HepG2 (cell line): ENCODE data around the gene SMIM13. TPM values are rescaled to one million over a fixed set of nuclear protein-coding genes. Genes with fewer than 3 reads are reported as not detected.

Source experiments
- EHMT2 ChIP-seq: fragments of 200-600 bp; sonication (generic); IDR thresholded peaks from 2 replicates; pipeline ENCODE4 v1.7.0; 2017; ENCODE audit warnings: antibody characterized with exemption, low read depth, low read length, borderline replicate concordance
- GLI4 ChIP-seq: sonication (generic); formaldehyde crosslinking; IDR thresholded peaks from 2 replicates; pipeline ENCODE4 v1.5.1; 2020; ENCODE audit warnings: missing genetic modification reagents, mild to moderate bottlenecking, moderate library complexity, borderline replicate concordance
- HDAC1 ChIP-seq: sonication (generic); formaldehyde crosslinking; IDR thresholded peaks from 2 replicates; pipeline ENCODE4 v1.5.1; 2020; ENCODE audit warnings: mild to moderate bottlenecking, missing genetic modification reagents
- HES4 ChIP-seq: sonication (generic); formaldehyde crosslinking; IDR thresholded peaks from 2 replicates; pipeline ENCODE4 v1.9.0; 2021; ENCODE audit warnings: mild to moderate bottlenecking, missing genetic modification reagents, borderline replicate concordance
- NFE2L1 ChIP-seq: sonication (generic); formaldehyde crosslinking; IDR thresholded peaks from 2 replicates; pipeline ENCODE4 v1.4.0; 2020; ENCODE audit warnings: missing genetic modification reagents, mild to moderate bottlenecking, borderline replicate concordance
- RXRB ChIP-seq: IDR thresholded peaks from 2 replicates; pipeline ENCODE4 v1.6.1; 2016; ENCODE audit warnings: borderline replicate concordance, missing genetic modification reagents, missing compliant biosample characterization
- SNAPC2 ChIP-seq: sonication (generic); formaldehyde crosslinking; IDR thresholded peaks from 2 replicates; pipeline ENCODE4 v1.8.1; 2022; ENCODE audit warnings: mild to moderate bottlenecking, missing genetic modification reagents
- polyA plus RNA-seq, 8 experiments: library from polyadenylated mRNA; depleted of rRNA in 3 of 8; stranded (reverse) in 7 of 8; unstranded in 1 of 8; fragments of >200 nt; fragmentation: Illumina TruSeq in 4 of 8; extraction: Trizol in 4 of 8; gene quantifications; 2 replicates each; pipeline versions ENCODE4 v1.2.1 to v1.2.3, GENCODE V29; 2011 to 2016; ENCODE audit warnings: low read depth in 4 of 8, missing spikeins in 1 of 8, mixed read lengths in 1 of 8; ENCODE audit not compliant: insufficient read depth in 1 of 8
- total RNA-seq, 5 experiments: library from RNA; depleted of rRNA; stranded (reverse); fragments of >200 nt; fragmentation: Illumina TruSeq; extraction: Trizol; gene quantifications; 2 replicates each; pipeline ENCODE4 v1.2.3, GENCODE V29; 2016; ENCODE audit warnings: low read depth in 1 of 5
- TF ChIP-seq, protein P1 (sequence below): sonication (generic); formaldehyde crosslinking; IDR thresholded peaks from 2 replicates; pipeline ENCODE4 v1.5.0; 2020; ENCODE audit warnings: missing genetic modification reagents
- TF ChIP-seq, protein P2 (sequence below), 2 experiments: fragments of 450-650 bp in 1 of 2; sonication (generic) in 1 of 2; formaldehyde crosslinking; IDR thresholded peaks; 2 replicates each; pipeline versions ENCODE4 v1.5.0 to v1.8.0; 2020 to 2022; ENCODE audit warnings: mild to moderate bottlenecking in 1 of 2, missing genetic modification reagents in 1 of 2
- TF ChIP-seq, protein P3 (sequence below): sonication (generic); formaldehyde crosslinking; IDR thresholded peaks from 2 replicates; pipeline ENCODE4 v1.5.1; 2020; ENCODE audit warnings: missing genetic modification reagents, mild to moderate bottlenecking, borderline replicate concordance
- TF ChIP-seq, protein P4 (sequence below): sonication (generic); formaldehyde crosslinking; IDR thresholded peaks from 2 replicates; pipeline ENCODE4 v1.4.0; 2020; ENCODE audit warnings: missing genetic modification reagents
- TF ChIP-seq, protein P5 (sequence below): sonication (generic); formaldehyde crosslinking; IDR thresholded peaks from 2 replicates; pipeline ENCODE4 v1.8.1; 2023; ENCODE audit warnings: mild to moderate bottlenecking, inconsistent platforms, moderate library complexity, missing genetic modification reagents, borderline replicate concordance
- TF ChIP-seq, protein P6 (sequence below): sonication (generic); formaldehyde crosslinking; IDR thresholded peaks from 2 replicates; pipeline ENCODE4 v1.4.0; 2020; ENCODE audit warnings: missing genetic modification reagents, borderline replicate concordance
- TF ChIP-seq, protein P7 (sequence below): IDR thresholded peaks from 2 replicates; pipeline ENCODE4 v1.6.1; 2016; ENCODE audit warnings: missing compliant biosample characterization, missing genetic modification reagents, borderline replicate concordance

Gene SMIM13
- total and polyA plus RNA-seq, 2 of the 13 experiments (the other 11 are each of a cell fraction or from before 2014, with no cell fraction given), result 2.7 to 10.2 TPM

DNA sequence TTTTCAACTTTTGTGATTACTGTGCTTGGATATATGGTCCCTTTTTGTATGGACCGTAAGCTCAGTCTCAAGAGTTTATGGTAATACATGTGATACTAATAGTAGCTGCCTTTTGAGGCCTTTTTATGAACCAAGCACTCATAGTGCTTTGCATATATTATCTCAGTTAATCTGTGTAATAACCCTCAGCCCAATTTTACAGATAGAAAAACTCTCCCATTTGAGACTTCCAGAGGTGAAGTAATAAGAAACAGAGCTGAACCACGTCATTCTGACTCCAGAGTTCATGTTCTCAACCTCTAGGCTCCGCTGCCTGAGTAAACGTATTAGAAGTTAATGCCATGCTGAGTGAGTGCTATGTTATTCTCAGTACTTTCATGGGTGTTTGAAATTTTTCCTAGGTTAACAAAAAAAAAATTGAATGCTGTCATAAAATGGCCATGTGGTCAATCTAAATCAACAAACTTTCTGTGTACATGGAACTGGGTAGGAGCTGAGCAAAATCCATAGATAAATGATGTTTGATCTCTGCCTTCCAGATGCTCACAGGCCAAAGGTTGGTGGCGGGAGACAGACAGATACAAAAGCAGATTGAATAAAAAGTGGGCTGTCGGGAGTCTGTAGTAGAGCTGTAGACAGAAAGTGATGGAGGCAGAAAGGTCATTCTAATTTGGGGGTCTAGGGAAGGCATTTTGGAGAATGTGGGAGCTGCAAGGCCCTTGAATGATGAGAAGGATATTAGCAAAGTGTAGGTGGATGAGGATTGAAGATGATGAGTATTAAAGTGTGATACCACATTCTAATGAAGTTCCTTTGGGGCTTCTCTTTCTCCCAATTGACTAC, 26.9 kb upstream of the SMIM13 start (continued):
- TF ChIP-seq, protein P1, sequence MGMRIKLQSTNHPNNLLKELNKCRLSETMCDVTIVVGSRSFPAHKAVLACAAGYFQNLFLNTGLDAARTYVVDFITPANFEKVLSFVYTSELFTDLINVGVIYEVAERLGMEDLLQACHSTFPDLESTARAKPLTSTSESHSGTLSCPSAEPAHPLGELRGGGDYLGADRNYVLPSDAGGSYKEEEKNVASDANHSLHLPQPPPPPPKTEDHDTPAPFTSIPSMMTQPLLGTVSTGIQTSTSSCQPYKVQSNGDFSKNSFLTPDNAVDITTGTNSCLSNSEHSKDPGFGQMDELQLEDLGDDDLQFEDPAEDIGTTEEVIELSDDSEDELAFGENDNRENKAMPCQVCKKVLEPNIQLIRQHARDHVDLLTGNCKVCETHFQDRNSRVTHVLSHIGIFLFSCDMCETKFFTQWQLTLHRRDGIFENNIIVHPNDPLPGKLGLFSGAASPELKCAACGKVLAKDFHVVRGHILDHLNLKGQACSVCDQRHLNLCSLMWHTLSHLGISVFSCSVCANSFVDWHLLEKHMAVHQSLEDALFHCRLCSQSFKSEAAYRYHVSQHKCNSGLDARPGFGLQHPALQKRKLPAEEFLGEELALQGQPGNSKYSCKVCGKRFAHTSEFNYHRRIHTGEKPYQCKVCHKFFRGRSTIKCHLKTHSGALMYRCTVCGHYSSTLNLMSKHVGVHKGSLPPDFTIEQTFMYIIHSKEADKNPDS (CRISPR knock-in tag), result no peak
- no peak for TF ChIP-seq HES4 (CRISPR knock-in tag)
- TF ChIP-seq, protein P2, sequence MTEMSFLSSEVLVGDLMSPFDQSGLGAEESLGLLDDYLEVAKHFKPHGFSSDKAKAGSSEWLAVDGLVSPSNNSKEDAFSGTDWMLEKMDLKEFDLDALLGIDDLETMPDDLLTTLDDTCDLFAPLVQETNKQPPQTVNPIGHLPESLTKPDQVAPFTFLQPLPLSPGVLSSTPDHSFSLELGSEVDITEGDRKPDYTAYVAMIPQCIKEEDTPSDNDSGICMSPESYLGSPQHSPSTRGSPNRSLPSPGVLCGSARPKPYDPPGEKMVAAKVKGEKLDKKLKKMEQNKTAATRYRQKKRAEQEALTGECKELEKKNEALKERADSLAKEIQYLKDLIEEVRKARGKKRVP (CRISPR knock-in tag; IDR thresholded peaks at IDR 0.05), result 0 out of 4 replicates have a peak, but pooled peaks of 1 of the 2 experiments have one; percentile 26
- TF ChIP-seq SNAPC2, result peak; percentile 49; the same call in 1 of the 2 replicates
- TF ChIP-seq, protein P3, sequence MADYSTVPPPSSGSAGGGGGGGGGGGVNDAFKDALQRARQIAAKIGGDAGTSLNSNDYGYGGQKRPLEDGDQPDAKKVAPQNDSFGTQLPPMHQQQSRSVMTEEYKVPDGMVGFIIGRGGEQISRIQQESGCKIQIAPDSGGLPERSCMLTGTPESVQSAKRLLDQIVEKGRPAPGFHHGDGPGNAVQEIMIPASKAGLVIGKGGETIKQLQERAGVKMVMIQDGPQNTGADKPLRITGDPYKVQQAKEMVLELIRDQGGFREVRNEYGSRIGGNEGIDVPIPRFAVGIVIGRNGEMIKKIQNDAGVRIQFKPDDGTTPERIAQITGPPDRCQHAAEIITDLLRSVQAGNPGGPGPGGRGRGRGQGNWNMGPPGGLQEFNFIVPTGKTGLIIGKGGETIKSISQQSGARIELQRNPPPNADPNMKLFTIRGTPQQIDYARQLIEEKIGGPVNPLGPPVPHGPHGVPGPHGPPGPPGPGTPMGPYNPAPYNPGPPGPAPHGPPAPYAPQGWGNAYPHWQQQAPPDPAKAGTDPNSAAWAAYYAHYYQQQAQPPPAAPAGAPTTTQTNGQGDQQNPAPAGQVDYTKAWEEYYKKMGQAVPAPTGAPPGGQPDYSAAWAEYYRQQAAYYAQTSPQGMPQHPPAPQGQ (CRISPR knock-in tag), result no peak
- TF ChIP-seq, protein P4, sequence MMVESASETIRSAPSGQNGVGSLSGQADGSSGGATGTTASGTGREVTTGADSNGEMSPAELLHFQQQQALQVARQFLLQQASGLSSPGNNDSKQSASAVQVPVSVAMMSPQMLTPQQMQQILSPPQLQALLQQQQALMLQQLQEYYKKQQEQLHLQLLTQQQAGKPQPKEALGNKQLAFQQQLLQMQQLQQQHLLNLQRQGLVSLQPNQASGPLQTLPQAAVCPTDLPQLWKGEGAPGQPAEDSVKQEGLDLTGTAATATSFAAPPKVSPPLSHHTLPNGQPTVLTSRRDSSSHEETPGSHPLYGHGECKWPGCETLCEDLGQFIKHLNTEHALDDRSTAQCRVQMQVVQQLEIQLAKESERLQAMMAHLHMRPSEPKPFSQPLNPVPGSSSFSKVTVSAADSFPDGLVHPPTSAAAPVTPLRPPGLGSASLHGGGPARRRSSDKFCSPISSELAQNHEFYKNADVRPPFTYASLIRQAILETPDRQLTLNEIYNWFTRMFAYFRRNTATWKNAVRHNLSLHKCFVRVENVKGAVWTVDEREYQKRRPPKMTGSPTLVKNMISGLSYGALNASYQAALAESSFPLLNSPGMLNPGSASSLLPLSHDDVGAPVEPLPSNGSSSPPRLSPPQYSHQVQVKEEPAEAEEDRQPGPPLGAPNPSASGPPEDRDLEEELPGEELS (CRISPR knock-in tag), result peak; percentile 86
- TF ChIP-seq, protein P5, sequence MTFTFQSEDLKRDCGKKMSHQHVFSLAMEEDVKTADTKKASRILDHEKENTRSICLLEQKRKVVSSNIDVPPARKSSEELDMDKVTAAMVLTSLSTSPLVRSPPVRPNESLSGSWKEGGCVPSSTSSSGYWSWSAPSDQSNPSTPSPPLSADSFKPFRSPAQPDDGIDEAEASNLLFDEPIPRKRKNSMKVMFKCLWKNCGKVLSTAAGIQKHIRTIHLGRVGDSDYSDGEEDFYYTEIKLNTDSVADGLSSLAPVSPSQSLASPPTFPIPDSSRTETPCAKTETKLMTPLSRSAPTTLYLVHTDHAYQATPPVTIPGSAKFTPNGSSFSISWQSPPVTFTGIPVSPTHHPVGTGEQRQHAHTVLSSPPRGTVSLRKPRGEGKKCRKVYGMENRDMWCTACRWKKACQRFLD (CRISPR knock-in tag), result no peak
- TF ChIP-seq RXRB (CRISPR knock-in tag), result peak; percentile 83
- TF ChIP-seq GLI4 (CRISPR knock-in tag), result peak; percentile 89; the same call in 1 of the 2 replicates
- peak; percentile 74; the same call in 1 of the 2 replicates for TF ChIP-seq EHMT2
- TF ChIP-seq, protein P6, sequence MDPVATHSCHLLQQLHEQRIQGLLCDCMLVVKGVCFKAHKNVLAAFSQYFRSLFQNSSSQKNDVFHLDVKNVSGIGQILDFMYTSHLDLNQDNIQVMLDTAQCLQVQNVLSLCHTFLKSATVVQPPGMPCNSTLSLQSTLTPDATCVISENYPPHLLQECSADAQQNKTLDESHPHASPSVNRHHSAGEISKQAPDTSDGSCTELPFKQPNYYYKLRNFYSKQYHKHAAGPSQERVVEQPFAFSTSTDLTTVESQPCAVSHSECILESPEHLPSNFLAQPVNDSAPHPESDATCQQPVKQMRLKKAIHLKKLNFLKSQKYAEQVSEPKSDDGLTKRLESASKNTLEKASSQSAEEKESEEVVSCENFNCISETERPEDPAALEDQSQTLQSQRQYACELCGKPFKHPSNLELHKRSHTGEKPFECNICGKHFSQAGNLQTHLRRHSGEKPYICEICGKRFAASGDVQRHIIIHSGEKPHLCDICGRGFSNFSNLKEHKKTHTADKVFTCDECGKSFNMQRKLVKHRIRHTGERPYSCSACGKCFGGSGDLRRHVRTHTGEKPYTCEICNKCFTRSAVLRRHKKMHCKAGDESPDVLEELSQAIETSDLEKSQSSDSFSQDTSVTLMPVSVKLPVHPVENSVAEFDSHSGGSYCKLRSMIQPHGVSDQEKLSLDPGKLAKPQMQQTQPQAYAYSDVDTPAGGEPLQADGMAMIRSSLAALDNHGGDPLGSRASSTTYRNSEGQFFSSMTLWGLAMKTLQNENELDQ (CRISPR knock-in tag), result 0 out of 2 replicates have a peak, but pooled peaks have one; percentile 12
- TF ChIP-seq HDAC1 (CRISPR knock-in tag), result peak; percentile 53; the same call in 1 of the 2 replicates
- TF ChIP-seq, protein P7, sequence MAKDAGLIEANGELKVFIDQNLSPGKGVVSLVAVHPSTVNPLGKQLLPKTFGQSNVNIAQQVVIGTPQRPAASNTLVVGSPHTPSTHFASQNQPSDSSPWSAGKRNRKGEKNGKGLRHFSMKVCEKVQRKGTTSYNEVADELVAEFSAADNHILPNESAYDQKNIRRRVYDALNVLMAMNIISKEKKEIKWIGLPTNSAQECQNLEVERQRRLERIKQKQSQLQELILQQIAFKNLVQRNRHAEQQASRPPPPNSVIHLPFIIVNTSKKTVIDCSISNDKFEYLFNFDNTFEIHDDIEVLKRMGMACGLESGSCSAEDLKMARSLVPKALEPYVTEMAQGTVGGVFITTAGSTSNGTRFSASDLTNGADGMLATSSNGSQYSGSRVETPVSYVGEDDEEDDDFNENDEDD (CRISPR knock-in tag), result peak; percentile 74; the same call in 1 of the 2 replicates
- TF ChIP-seq NFE2L1 (CRISPR knock-in tag), result no peak
